22Rv1 (cell line): ENCODE measurements around the gene STAB1.

Source experiments
- CTCF ChIP-seq: fragments of 450-650 bp; IDR thresholded peaks from 2 replicates; pipeline ENCODE4 v1.5.1; 2017; ENCODE audit warnings: mild to moderate bottlenecking
- ZFX ChIP-seq: fragments of 450-650 bp; IDR thresholded peaks from 2 replicates; pipeline ENCODE4 v1.6.1; 2017; ENCODE audit warnings: antibody characterized with exemption, borderline replicate concordance

- no peak for TF ChIP-seq CTCF
- no peak for TF ChIP-seq ZFX
These were observed 21.5 kb downstream of the STAB1 start for GRCh38 chr3:52516509-52517195.
